ENCODE measurements around the gene OR10G7. TPM values are rescaled to one million over a fixed set of nuclear protein-coding genes. Genes with fewer than 3 reads are reported as not detected.

OR10G7 gene
- total RNA-seq, 1 donor from 2014 or later = not detected

- FAIRE-seq = no peak
- no peak for DNase-seq (ENCODE audit: low read depth)
- no peaks in the 10 kb centered on the region for H3K36me3 ChIP-seq (ENCODE audit: control insufficient read depth, insufficient read depth, low read length)
- no peak overlapping the region for H3K4me3 ChIP-seq (ENCODE audit: low read depth, low read length)
- H3K27me3 ChIP-seq (ENCODE audit: control insufficient read depth, insufficient read depth, low read length) = no peaks in the 10 kb centered on the region
- no peak for TF ChIP-seq CTCF (IDR thresholded peaks at IDR 0.05; ENCODE audit: insufficient read depth, low read length, severe bottlenecking)
Observed at GRCh38 chr11:124075492-124075840, 34.3 kb upstream of the OR10G7 start.

- no peak overlapping the region for H3K4me3 ChIP-seq (ENCODE audit: low read depth, low read length)
- no peak for TF ChIP-seq CTCF (IDR thresholded peaks at IDR 0.05; ENCODE audit: insufficient read depth, low read length, severe bottlenecking)
- H3K36me3 ChIP-seq (ENCODE audit: control insufficient read depth, insufficient read depth, low read length) = no peaks in the 10 kb centered on the region
- DNase-seq (ENCODE audit: low read depth) = no peak
- no peaks in the 10 kb centered on the region for H3K27me3 ChIP-seq (ENCODE audit: control insufficient read depth, insufficient read depth, low read length)
- FAIRE-seq = no peak
Observed at GRCh38 chr11:124074554-124074953, 33.4 kb upstream of the OR10G7 start.

- no peak for TF ChIP-seq CTCF (IDR thresholded peaks at IDR 0.05; ENCODE audit: insufficient read depth, low read length, severe bottlenecking)
Observed at GRCh38 chr11:124072147-124072546, 31.0 kb upstream of the OR10G7 start.

GRCh38 chr11:124071623-124071948 is 30.5 kb upstream of the OR10G7 start:
- DNase-seq (ENCODE audit: low read depth) = no peak
- H3K36me3 ChIP-seq (ENCODE audit: control insufficient read depth, insufficient read depth, low read length) = no peaks in the 10 kb centered on the region
- peak overlapping the region; percentile 18 for H3K4me3 ChIP-seq (ENCODE audit: low read depth, low read length)
- no peak for FAIRE-seq
- no peaks in the 10 kb centered on the region for H3K27me3 ChIP-seq (ENCODE audit: control insufficient read depth, insufficient read depth, low read length)
- TF ChIP-seq CTCF (IDR thresholded peaks at IDR 0.05; ENCODE audit: insufficient read depth, low read length, severe bottlenecking) = no peak

More at GRCh38 chr11:124072147-124072546, 31.0 kb upstream of the OR10G7 start:
- no peak overlapping the region for H3K4me3 ChIP-seq (ENCODE audit: low read depth, low read length)
- no peaks in the 10 kb centered on the region for H3K36me3 ChIP-seq (ENCODE audit: control insufficient read depth, insufficient read depth, low read length)
- FAIRE-seq = no peak
- H3K27me3 ChIP-seq (ENCODE audit: control insufficient read depth, insufficient read depth, low read length) = no peaks in the 10 kb centered on the region
- no peak for DNase-seq (ENCODE audit: low read depth)

- peak; percentile 58 for TF ChIP-seq CTCF (IDR thresholded peaks at IDR 0.05; ENCODE audit: insufficient read depth, low read length, severe bottlenecking)
Observed at GRCh38 chr11:124070915-124071622, 29.9 kb upstream of the OR10G7 start.

More at GRCh38 chr11:124070915-124071622, 29.9 kb upstream of the OR10G7 start:
- H3K4me3 ChIP-seq (ENCODE audit: low read depth, low read length) = no peak overlapping the region
- no peaks in the 10 kb centered on the region for H3K27me3 ChIP-seq (ENCODE audit: control insufficient read depth, insufficient read depth, low read length)
- DNase-seq (ENCODE audit: low read depth) (peak; percentile 71), FAIRE-seq (no peak)
- H3K36me3 ChIP-seq (ENCODE audit: control insufficient read depth, insufficient read depth, low read length) = no peaks in the 10 kb centered on the region
